ENCODE measurements around the gene NPIPB13. TPM values are rescaled to one million over a fixed set of nuclear protein-coding genes. Genes with fewer than 3 reads are reported as not detected.
"Not testable (repeated sequence)": the region's sequence is repeated elsewhere in the genome, so short reads cannot be mapped to it uniquely, and the experiment has no call there.

The NPIPB13 gene
- polyA plus RNA-seq (2013, experiment 1 of 2), result 1.1 TPM
- polyA plus RNA-seq (2013, experiment 2 of 2), result 0.89 TPM

DNA sequence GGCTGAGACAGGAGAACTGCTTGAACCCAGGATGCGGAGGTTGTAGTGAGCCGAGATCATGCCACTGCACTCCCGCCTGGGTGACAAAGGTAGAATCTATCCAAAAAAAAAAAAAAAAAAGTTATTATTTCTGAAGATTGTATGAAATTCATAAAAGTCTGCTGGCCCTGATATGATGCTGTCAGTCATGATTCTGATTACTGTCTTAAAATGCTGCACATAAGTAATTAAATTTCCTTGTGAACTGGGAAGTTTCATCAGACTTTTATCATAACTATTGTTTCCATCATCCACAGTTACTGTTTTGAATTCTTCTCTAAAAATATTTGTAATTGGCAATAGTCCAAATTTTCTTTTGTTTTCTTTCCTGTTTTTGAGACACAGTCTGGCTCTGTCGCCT, at the start of gene NPIPB13:
Gene NPIPB13 (minus strand): TSS at position 101 of the 400 bp plus-strand sequence. CDS start 2,906 bp downstream, outside the sequence.
- H2BK15ac ChIP-seq (ENCODE audit: low read depth, poor library complexity, severe bottlenecking); H3K36me3 ChIP-seq (ENCODE audit: control insufficient read depth in 1 of 2, insufficient read depth in 2 of 2, low read depth in 1 of 2, low read length in 2 of 2); H3K27ac ChIP-seq (ENCODE audit: low read length, poor library complexity, severe bottlenecking); H3K4me2 ChIP-seq (ENCODE audit: low read length, poor library complexity, severe bottlenecking); H2AFZ ChIP-seq (ENCODE audit: low read depth, low read length); DNase-seq; H2AK5ac ChIP-seq (ENCODE audit: low read length, severe bottlenecking); H3K79me1 ChIP-seq (replicated peaks; ENCODE audit: low read length, poor library complexity, severe bottlenecking); H3K9me3 ChIP-seq (ENCODE audit: control insufficient read depth, low read length); H3K18ac ChIP-seq (ENCODE audit: low read depth in 1 of 2, low read length in 2 of 2); H4K8ac ChIP-seq (ENCODE audit: low read length); H2BK120ac ChIP-seq (ENCODE audit: low read depth, low read length); H3K9ac ChIP-seq (ENCODE audit: low read length); H4K91ac ChIP-seq (ENCODE audit: low read length); H2BK5ac ChIP-seq (ENCODE audit: low read depth, low read length, poor library complexity, severe bottlenecking); H3K4me3 ChIP-seq (ENCODE audit: insufficient read depth in 1 of 2, low read depth in 1 of 2, low read length in 2 of 2); H3K4ac ChIP-seq (ENCODE audit: low read depth in 1 of 2, low read length in 2 of 2); H3K4me1 ChIP-seq (ENCODE audit: control insufficient read depth, insufficient read depth, low read depth, low read length); H3K27me3 ChIP-seq (ENCODE audit: control insufficient read depth in 1 of 2, insufficient read depth in 1 of 2, low read length in 2 of 2); H3K23ac ChIP-seq (ENCODE audit: low read length in 2 of 2); H3K14ac ChIP-seq (ENCODE audit: low read length in 2 of 2); H2BK12ac ChIP-seq (ENCODE audit: low read length in 2 of 2): not testable (repeated sequence)
- WGBS, result no CpG with 5 or more reads among the region's 4 CpGs

DNA sequence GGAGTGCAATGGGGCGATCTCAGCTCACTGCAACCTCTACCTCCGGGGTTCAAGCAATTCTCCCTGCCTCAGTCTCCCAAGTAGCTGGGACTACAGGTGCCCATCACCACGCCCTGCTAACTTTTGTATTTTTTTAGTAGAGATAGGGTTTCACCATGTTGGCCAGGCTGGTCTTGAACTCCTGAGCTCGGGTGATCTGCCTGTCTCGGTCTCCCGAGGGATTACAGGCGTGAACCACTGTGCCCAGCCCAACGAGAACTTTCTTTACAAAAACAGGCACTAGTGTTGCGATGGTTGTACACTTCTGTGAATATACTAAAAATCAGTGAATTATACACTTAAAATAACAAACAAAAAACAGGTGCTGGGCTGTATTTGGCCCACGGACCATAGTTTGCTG, 34.1 kb upstream of the NPIPB13 start:
- not testable (repeated sequence) for H3K27ac ChIP-seq (ENCODE audit: low read length, poor library complexity, severe bottlenecking); DNase-seq; H3K4me2 ChIP-seq (ENCODE audit: low read length, poor library complexity, severe bottlenecking); H3K18ac ChIP-seq (ENCODE audit: low read depth in 1 of 2, low read length in 2 of 2); H2BK5ac ChIP-seq (ENCODE audit: low read depth, low read length, poor library complexity, severe bottlenecking); H2AFZ ChIP-seq (ENCODE audit: low read depth, low read length); H2BK15ac ChIP-seq (ENCODE audit: low read depth, poor library complexity, severe bottlenecking); H3K23ac ChIP-seq (ENCODE audit: low read length in 2 of 2); H3K36me3 ChIP-seq (ENCODE audit: control insufficient read depth in 1 of 2, insufficient read depth in 2 of 2, low read depth in 1 of 2, low read length in 2 of 2); H3K9ac ChIP-seq (ENCODE audit: low read length); H3K79me1 ChIP-seq (replicated peaks; ENCODE audit: low read length, poor library complexity, severe bottlenecking); H2BK120ac ChIP-seq (ENCODE audit: low read depth, low read length); H3K4ac ChIP-seq (ENCODE audit: low read depth in 1 of 2, low read length in 2 of 2); H3K9me3 ChIP-seq (ENCODE audit: control insufficient read depth, low read length); H3K4me3 ChIP-seq (ENCODE audit: insufficient read depth in 1 of 2, low read depth in 1 of 2, low read length in 2 of 2); H4K91ac ChIP-seq (ENCODE audit: low read length); H3K27me3 ChIP-seq (ENCODE audit: control insufficient read depth in 1 of 2, insufficient read depth in 1 of 2, low read length in 2 of 2); H4K8ac ChIP-seq (ENCODE audit: low read length); H3K4me1 ChIP-seq (ENCODE audit: control insufficient read depth, insufficient read depth, low read depth, low read length); H2BK12ac ChIP-seq (ENCODE audit: low read length in 2 of 2); H3K14ac ChIP-seq (ENCODE audit: low read length in 2 of 2); H2AK5ac ChIP-seq (ENCODE audit: low read length, severe bottlenecking)
- 100% methylated on average over 1 of the region's 10 CpGs for WGBS

DNA sequence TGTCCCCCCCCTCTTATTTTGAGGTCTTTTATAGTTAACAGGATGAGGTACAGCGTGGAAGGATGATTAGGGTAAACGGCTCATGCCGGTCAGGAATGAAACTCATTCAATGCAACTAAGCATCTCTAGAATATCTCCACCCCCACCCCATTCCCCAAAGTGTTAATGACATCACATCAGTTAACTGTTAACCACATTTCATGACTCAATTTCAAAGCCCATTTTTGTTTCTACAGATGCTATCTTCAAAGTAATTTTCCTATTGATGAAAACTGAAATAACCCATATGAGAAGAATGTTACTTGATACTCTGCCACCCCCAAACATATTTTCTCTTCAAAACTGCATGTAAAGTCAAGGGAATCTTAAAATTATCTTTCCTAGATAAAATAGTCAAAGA, 30.2 kb upstream of the NPIPB13 start:
- H3K27me3 ChIP-seq (ENCODE audit: control insufficient read depth in 1 of 2, insufficient read depth in 1 of 2, low read length in 2 of 2); H4K91ac ChIP-seq (ENCODE audit: low read length); H3K79me1 ChIP-seq (replicated peaks; ENCODE audit: low read length, poor library complexity, severe bottlenecking); H3K27ac ChIP-seq (ENCODE audit: low read length, poor library complexity, severe bottlenecking); H3K14ac ChIP-seq (ENCODE audit: low read length in 2 of 2); H4K8ac ChIP-seq (ENCODE audit: low read length); H2BK5ac ChIP-seq (ENCODE audit: low read depth, low read length, poor library complexity, severe bottlenecking); H3K4ac ChIP-seq (ENCODE audit: low read depth in 1 of 2, low read length in 2 of 2); H3K4me2 ChIP-seq (ENCODE audit: low read length, poor library complexity, severe bottlenecking); H2AK5ac ChIP-seq (ENCODE audit: low read length, severe bottlenecking); H3K4me1 ChIP-seq (ENCODE audit: control insufficient read depth, insufficient read depth, low read depth, low read length); H2BK120ac ChIP-seq (ENCODE audit: low read depth, low read length); H3K4me3 ChIP-seq (ENCODE audit: insufficient read depth in 1 of 2, low read depth in 1 of 2, low read length in 2 of 2); H3K18ac ChIP-seq (ENCODE audit: low read depth in 1 of 2, low read length in 2 of 2); H2BK15ac ChIP-seq (ENCODE audit: low read depth, poor library complexity, severe bottlenecking); H3K9ac ChIP-seq (ENCODE audit: low read length); H3K23ac ChIP-seq (ENCODE audit: low read length in 2 of 2); H2BK12ac ChIP-seq (ENCODE audit: low read length in 2 of 2); H3K36me3 ChIP-seq (ENCODE audit: control insufficient read depth in 1 of 2, insufficient read depth in 2 of 2, low read depth in 1 of 2, low read length in 2 of 2); H2AFZ ChIP-seq (ENCODE audit: low read depth, low read length); DNase-seq; H3K9me3 ChIP-seq (ENCODE audit: control insufficient read depth, low read length): not testable (repeated sequence)
- WGBS, result no CpG with 5 or more reads among the region's 3 CpGs

DNA sequence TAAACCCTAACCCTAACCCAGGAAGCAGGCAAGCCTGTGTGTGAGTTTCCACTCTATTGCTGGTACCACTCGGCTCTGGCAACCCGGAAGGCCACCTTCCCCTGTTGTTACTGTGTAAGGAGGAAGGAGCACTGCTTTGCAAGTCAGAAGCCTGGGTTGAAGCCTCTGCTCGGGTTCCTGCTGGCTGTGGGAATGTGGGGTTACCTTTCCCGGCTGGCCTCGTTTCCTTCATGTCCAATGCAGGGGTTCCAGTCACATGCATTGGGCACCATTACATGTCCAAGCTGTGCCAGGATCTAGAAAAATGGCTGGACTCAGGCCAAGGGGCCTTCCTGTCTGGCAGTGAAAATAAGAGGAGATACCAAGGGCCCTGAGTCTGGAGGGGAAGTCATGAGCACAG, 31.2 kb downstream of the NPIPB13 start:
- WGBS, result no CpG with 5 or more reads among the region's 5 CpGs
- not testable (repeated sequence) for H2AFZ ChIP-seq (ENCODE audit: low read depth, low read length); H4K91ac ChIP-seq (ENCODE audit: low read length); DNase-seq; H3K4me2 ChIP-seq (ENCODE audit: low read length, poor library complexity, severe bottlenecking); H3K9me3 ChIP-seq (ENCODE audit: control insufficient read depth, low read length); H2BK5ac ChIP-seq (ENCODE audit: low read depth, low read length, poor library complexity, severe bottlenecking); H3K14ac ChIP-seq (ENCODE audit: low read length in 2 of 2); H3K36me3 ChIP-seq (ENCODE audit: control insufficient read depth in 1 of 2, insufficient read depth in 2 of 2, low read depth in 1 of 2, low read length in 2 of 2); H3K27me3 ChIP-seq (ENCODE audit: control insufficient read depth in 1 of 2, insufficient read depth in 1 of 2, low read length in 2 of 2); H3K27ac ChIP-seq (ENCODE audit: low read length, poor library complexity, severe bottlenecking); H2BK15ac ChIP-seq (ENCODE audit: low read depth, poor library complexity, severe bottlenecking); H3K9ac ChIP-seq (ENCODE audit: low read length); H3K4ac ChIP-seq (ENCODE audit: low read depth in 1 of 2, low read length in 2 of 2); H4K8ac ChIP-seq (ENCODE audit: low read length); H3K23ac ChIP-seq (ENCODE audit: low read length in 2 of 2); H3K18ac ChIP-seq (ENCODE audit: low read depth in 1 of 2, low read length in 2 of 2); H2BK12ac ChIP-seq (ENCODE audit: low read length in 2 of 2); H2BK120ac ChIP-seq (ENCODE audit: low read depth, low read length); H3K4me3 ChIP-seq (ENCODE audit: insufficient read depth in 1 of 2, low read depth in 1 of 2, low read length in 2 of 2); H3K4me1 ChIP-seq (ENCODE audit: control insufficient read depth, insufficient read depth, low read depth, low read length); H3K79me1 ChIP-seq (replicated peaks; ENCODE audit: low read length, poor library complexity, severe bottlenecking); H2AK5ac ChIP-seq (ENCODE audit: low read length, severe bottlenecking)

Data from mesenchymal stem cell (in vitro differentiated cells and primary cell).